ENCODE data around the gene ACADS. TPM values are rescaled to one million over a fixed set of nuclear protein-coding genes. Genes with fewer than 3 reads are reported as not detected.

ACADS gene
- total RNA-seq, 1 experiment from 2014 or later: 12.5 TPM

- BruUV-seq (replicated peaks): no TSS peak
- no peaks in the 10 kb centered on the region for H3K9me3 Mint-ChIP-seq (ENCODE audit: unreplicated experiment)
- Histone ChIP-seq H3K4me1 (peaks cover 11% of the 10 kb centered on the region), H3K9me3 (no peaks in the 10 kb centered on the region), H3K4me3 (ENCODE audit: low read depth, low read length) (no peak overlapping the region), H3K27me3 (replicated peaks; ENCODE audit: control insufficient read depth, insufficient read depth, low read length) (no peaks in the 10 kb centered on the region), H3K36me3 (ENCODE audit: control insufficient read depth, insufficient read depth, low read length) (no peaks in the 10 kb centered on the region)
- no peak overlapping the region for H3K4me3 Mint-ChIP-seq (ENCODE audit: unreplicated experiment)
- TF ChIP-seq, protein P1, sequence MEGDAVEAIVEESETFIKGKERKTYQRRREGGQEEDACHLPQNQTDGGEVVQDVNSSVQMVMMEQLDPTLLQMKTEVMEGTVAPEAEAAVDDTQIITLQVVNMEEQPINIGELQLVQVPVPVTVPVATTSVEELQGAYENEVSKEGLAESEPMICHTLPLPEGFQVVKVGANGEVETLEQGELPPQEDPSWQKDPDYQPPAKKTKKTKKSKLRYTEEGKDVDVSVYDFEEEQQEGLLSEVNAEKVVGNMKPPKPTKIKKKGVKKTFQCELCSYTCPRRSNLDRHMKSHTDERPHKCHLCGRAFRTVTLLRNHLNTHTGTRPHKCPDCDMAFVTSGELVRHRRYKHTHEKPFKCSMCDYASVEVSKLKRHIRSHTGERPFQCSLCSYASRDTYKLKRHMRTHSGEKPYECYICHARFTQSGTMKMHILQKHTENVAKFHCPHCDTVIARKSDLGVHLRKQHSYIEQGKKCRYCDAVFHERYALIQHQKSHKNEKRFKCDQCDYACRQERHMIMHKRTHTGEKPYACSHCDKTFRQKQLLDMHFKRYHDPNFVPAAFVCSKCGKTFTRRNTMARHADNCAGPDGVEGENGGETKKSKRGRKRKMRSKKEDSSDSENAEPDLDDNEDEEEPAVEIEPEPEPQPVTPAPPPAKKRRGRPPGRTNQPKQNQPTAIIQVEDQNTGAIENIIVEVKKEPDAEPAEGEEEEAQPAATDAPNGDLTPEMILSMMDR (IDR thresholded peaks at IDR 0.05; ENCODE audit: insufficient read depth in 1 of 2, low read depth in 1 of 2, low read length in 1 of 2, severe bottlenecking in 1 of 2, unreplicated experiment in 1 of 2): no peak
- no peaks in the 10 kb centered on the region for H3K27me3 Mint-ChIP-seq (ENCODE audit: insufficient read depth, unreplicated experiment)
- H3K36me3 Mint-ChIP-seq (ENCODE audit: insufficient read depth, unreplicated experiment): peaks cover 20% of the 10 kb centered on the region
- H3K27ac Mint-ChIP-seq (ENCODE audit: unreplicated experiment): no peak overlapping the region
- no peak for DNase-seq
- POLR2A ChIA-PET: no interaction called here
- intact Hi-C loops (cut with micrococcal nuclease; ENCODE audit: unreplicated experiment): no loop called here
- CTCF ChIA-PET: no interaction called here
- H3K4me1 Mint-ChIP-seq (ENCODE audit: low read depth, unreplicated experiment): peaks cover 7% of the 10 kb centered on the region
Measured at GRCh38 chr12:120787889-120788288, 62.3 kb downstream of the ACADS start.

Other genes starting within 250 kb of the ACADS start
- 323 and 324 TPM in 2 replicates for gene DYNLL1, start 229.7 kb upstream of the ACADS start, total RNA-seq (2022)
- 20.7 and 20.9 TPM in 2 replicates for gene COQ5, start 196.7 kb upstream of the ACADS start, total RNA-seq (2022)
- 133 and 164 TPM in 2 replicates for gene RNF10, start 191.5 kb upstream of the ACADS start, total RNA-seq (2022)
- 49.5 and 53.9 TPM in 2 replicates for gene POP5, start 144.4 kb upstream of the ACADS start, total RNA-seq (2022)
- 0.95 and 1.0 TPM in 2 replicates for gene CABP1, start 85.2 kb upstream of the ACADS start, total RNA-seq (2022)
- gene MLEC, start 38.7 kb upstream of the ACADS start, total RNA-seq (2022): 143 and 150 TPM in 2 replicates
- gene UNC119B, start 15.4 kb upstream of the ACADS start, total RNA-seq (2022): 39.1 and 44.4 TPM in 2 replicates
- 63.4 and 65.6 TPM in 2 replicates for gene SPPL3, start 178.5 kb downstream of the ACADS start, total RNA-seq (2022)

All from Caco-2 (cell line).